ENCODE data around the gene HAL. TPM values are rescaled to one million over a fixed set of nuclear protein-coding genes. Genes with fewer than 3 reads are reported as not detected.

HAL gene
- total RNA-seq, 5 donors from 2014 or later (not counting 1 experiment from before 2014, with no cell fraction given), result 0.54 to 2.4 (median 1.1) TPM

DNA sequence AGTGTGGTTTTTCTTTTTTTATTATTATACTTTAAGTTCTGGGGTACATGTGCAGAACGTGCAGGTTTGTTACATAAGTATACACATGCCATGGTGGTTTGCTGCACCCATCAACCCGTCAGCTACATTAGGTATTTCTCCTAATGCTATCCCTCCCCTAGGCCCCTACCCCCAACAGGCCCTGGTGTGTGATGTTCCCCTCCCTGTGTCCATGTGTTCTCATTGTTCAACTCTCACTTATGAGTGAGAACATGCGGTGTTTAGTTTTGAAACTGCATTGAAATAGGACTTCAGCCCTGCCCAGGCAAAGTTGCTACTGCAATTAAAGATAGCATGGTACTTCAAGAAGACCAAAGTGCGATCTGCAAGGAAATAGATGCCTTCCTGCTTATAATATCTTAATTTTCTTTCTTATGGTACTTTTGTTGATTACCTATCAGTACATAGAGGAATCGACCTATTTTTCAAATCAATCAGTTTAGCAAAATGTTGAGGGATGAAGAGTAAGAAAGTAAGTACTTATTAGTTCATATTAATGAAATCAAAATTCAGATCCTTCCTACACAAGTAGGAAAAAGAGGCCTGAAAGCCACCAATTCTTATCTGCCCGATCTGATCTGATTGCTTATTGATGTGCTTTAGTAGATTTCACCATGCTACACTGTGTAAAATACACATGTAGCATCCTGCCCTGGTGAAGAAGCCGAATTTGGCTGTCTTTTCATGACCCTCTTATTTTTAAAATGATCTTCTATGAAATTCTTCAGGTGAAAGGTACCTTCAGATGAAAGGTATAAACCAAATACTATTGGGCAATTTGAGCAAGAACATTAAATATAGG, 37.6 kb upstream of the HAL start:
- Mint-ChIP-seq H3K4me3 (no peak overlapping the region), H3K4me1 (peaks cover 20 to 21% (median 21%) of the 10 kb centered on the region in 3 donors), H3K27ac (peak overlapping the region in 1 of 2 donors; percentile 35), H3K9me3 (no peaks in the 10 kb centered on the region), H3K27me3 (no peaks in the 10 kb centered on the region), H3K36me3 (no peaks in the 10 kb centered on the region)
- no peaks in the 10 kb centered on the region for H3K27me3 ChIP-seq (replicated peaks in 1 of 2; ENCODE audit: control insufficient read depth in 2 of 2, extremely low read depth in 1 of 2, insufficient read depth in 2 of 2, low read length in 1 of 2)
- no peak overlapping the region for H3K4me3 ChIP-seq (ENCODE audit: control insufficient read depth in 1 of 2, extremely low read depth in 1 of 2, low read length in 1 of 2)
- H3K9me3 ChIP-seq, result no peaks in the 10 kb centered on the region
- DNase-seq (no peak), ATAC-seq (replicated peaks in 1 of 4) (no peak)
- no peaks in the 10 kb centered on the region for H3K36me3 ChIP-seq (ENCODE audit: control insufficient read depth in 2 of 2, extremely low read depth in 1 of 2, insufficient read depth in 1 of 2, low read length in 1 of 2)
- no peak overlapping the region for H3K27ac ChIP-seq (ENCODE audit: low read length)
- WGBS (ENCODE audit: insufficient coverage), result 80% methylated on average over 1 of the region's 7 CpGs
- ChIA-PET CTCF (interaction anchor here in 1 of 2 donors (0.5 to 0.6 kb wide), 2 partner anchors 36 to 755 kb away, joined by 3 read pairs; no protein-coding TSS in a partner anchor), POLR2A (no interaction called here)
- H3K4me1 ChIP-seq (ENCODE audit: control insufficient read depth in 1 of 2, extremely low read depth in 1 of 2, insufficient read depth in 2 of 2, low read length in 2 of 2), result peaks cover 5 to 18% of the 10 kb centered on the region in 2 experiments

DNA sequence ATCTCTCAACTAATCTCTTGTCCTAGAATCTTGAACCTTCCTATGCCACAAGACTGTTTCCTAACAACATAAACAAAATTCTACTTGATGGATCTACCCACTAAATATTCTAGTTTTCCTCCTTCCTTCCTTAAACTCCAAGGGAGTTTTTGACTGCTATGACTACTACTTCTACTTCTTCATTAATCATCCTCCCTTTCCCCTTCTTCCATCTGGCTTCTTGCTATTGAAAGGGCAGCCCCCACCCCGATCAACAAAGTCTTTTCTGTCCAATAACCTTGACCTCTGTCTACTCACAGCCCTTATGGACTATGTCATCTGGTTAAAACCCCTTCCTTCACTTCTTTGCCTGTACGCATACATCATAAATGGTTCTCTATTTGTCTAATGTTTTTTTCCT, 33.7 kb upstream of the HAL start:
- CTCF ChIA-PET, result no interaction called here
- DNase-seq, result no peak

DNA sequence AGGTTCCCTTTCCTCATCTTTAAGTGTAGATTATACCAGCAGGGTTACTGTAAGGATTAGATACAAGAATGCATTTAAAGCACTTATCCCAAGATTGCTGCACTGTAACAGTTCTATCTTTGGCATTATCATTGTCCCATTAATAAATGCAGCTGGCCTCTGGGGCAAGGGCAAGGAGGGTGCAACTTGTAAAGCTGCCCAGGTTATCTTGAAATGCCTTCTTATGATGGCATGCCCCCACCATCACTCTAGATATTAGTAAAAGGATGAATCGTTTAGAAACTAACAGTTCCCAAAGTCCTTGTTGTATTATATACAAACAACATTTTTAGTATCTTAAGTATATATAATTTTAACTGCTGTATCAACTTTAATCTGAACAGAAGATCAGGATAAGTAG, 32.4 kb upstream of the HAL start:
- Mint-ChIP-seq H3K36me3 (peaks cover 16% of the 10 kb centered on the region), H3K4me3 (no peak overlapping the region), H3K27me3 (no peaks in the 10 kb centered on the region), H3K4me1 (peaks cover 20 to 21% (median 21%) of the 10 kb centered on the region in 3 donors), H3K9me3 (no peaks in the 10 kb centered on the region), H3K27ac (no peak overlapping the region)
- Histone ChIP-seq H3K9me3 (no peaks in the 10 kb centered on the region), H3K4me3 (ENCODE audit: control insufficient read depth in 1 of 2, extremely low read depth in 1 of 2, low read length in 1 of 2) (no peak overlapping the region), H3K36me3 (ENCODE audit: control insufficient read depth in 2 of 2, extremely low read depth in 1 of 2, insufficient read depth in 1 of 2, low read length in 1 of 2) (peaks cover 0 to 44% of the 10 kb centered on the region in 2 donors), H3K4me1 (ENCODE audit: control insufficient read depth in 1 of 2, extremely low read depth in 1 of 2, insufficient read depth in 2 of 2, low read length in 2 of 2) (peaks cover 0 to 2% of the 10 kb centered on the region in 2 experiments), H3K27ac (ENCODE audit: low read length) (no peak overlapping the region), H3K27me3 (replicated peaks in 1 of 2; ENCODE audit: control insufficient read depth in 2 of 2, extremely low read depth in 1 of 2, insufficient read depth in 2 of 2, low read length in 1 of 2) (no peaks in the 10 kb centered on the region)
- ChIA-PET CTCF (interaction anchor here in 1 of 2 donors (0.8 kb wide), 1 partner anchor 489 kb away, joined by 3 read pairs; no protein-coding TSS in a partner anchor), POLR2A (no interaction called here)
- no CpG with 5 or more reads among the region's 1 CpG for WGBS (ENCODE audit: insufficient coverage)
- DNase-seq (no peak), ATAC-seq (replicated peaks in 1 of 4) (no peak)

More for the DNA sequence above, 33.7 kb upstream of the HAL start:
- Mint-ChIP-seq H3K4me3 (no peak overlapping the region), H3K36me3 (peaks cover 13% of the 10 kb centered on the region), H3K4me1 (peaks cover 20 to 21% (median 21%) of the 10 kb centered on the region in 3 donors), H3K27me3 (no peaks in the 10 kb centered on the region), H3K9me3 (no peaks in the 10 kb centered on the region), H3K27ac (no peak overlapping the region)
- no peak overlapping the region for H3K27ac ChIP-seq (ENCODE audit: low read length)
- POLR2A ChIA-PET, result no interaction called here
- no peaks in the 10 kb centered on the region for H3K27me3 ChIP-seq (replicated peaks in 1 of 2; ENCODE audit: control insufficient read depth in 2 of 2, extremely low read depth in 1 of 2, insufficient read depth in 2 of 2, low read length in 1 of 2)
- no peak for ATAC-seq (replicated peaks in 1 of 4)
- no peak overlapping the region for H3K4me3 ChIP-seq (ENCODE audit: control insufficient read depth in 1 of 2, extremely low read depth in 1 of 2, low read length in 1 of 2)
- H3K4me1 ChIP-seq (ENCODE audit: control insufficient read depth in 1 of 2, extremely low read depth in 1 of 2, insufficient read depth in 2 of 2, low read length in 2 of 2), result peaks cover 5 to 8% of the 10 kb centered on the region in 2 experiments
- WGBS (ENCODE audit: insufficient coverage), result 100% methylated on average over 1 of the region's 2 CpGs
- H3K36me3 ChIP-seq (ENCODE audit: control insufficient read depth in 2 of 2, extremely low read depth in 1 of 2, insufficient read depth in 1 of 2, low read length in 1 of 2), result peaks cover 0 to 37% of the 10 kb centered on the region in 2 donors
- no peaks in the 10 kb centered on the region for H3K9me3 ChIP-seq

DNA sequence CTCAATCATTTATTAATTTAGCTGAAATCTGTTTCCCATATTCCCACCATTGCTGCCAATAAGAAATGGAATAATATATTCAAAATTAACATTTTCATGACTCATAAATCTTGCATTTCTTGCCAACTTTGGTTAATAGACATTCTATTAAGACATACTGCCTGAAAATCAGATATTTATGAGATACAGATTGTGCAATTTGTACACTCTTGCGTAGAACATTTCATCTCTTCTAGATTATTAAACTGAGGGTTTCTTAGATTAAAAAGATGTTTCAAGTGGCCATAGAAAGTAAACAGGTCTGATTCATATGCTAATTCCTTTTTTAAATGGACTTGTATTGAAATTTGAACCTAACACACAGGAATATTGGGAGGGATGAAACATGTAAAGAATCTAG, 30.2 kb upstream of the HAL start:
- no CpG with 5 or more reads among the region's 1 CpG for WGBS (ENCODE audit: insufficient coverage)
- H3K27ac ChIP-seq (ENCODE audit: low read length), result no peak overlapping the region
- Mint-ChIP-seq H3K27ac (no peak overlapping the region), H3K27me3 (no peaks in the 10 kb centered on the region), H3K36me3 (peaks cover 27% of the 10 kb centered on the region), H3K9me3 (no peaks in the 10 kb centered on the region), H3K4me3 (no peak overlapping the region), H3K4me1 (peaks cover 11 to 15% (median 14%) of the 10 kb centered on the region in 3 donors)
- H3K27me3 ChIP-seq (replicated peaks in 1 of 2; ENCODE audit: control insufficient read depth in 2 of 2, extremely low read depth in 1 of 2, insufficient read depth in 2 of 2, low read length in 1 of 2), result no peaks in the 10 kb centered on the region
- no peaks in the 10 kb centered on the region for H3K4me1 ChIP-seq (ENCODE audit: control insufficient read depth in 1 of 2, extremely low read depth in 1 of 2, insufficient read depth in 2 of 2, low read length in 2 of 2)
- no peak overlapping the region for H3K4me3 ChIP-seq (ENCODE audit: control insufficient read depth in 1 of 2, extremely low read depth in 1 of 2, low read length in 1 of 2)
- ATAC-seq (replicated peaks in 1 of 4), result no peak
- DNase-seq, result no peak
- ChIA-PET POLR2A (no interaction called here), CTCF (interaction anchor here in 1 of 2 donors (0.7 kb wide), 1 partner anchor 15 kb away, joined by 4 read pairs; no protein-coding TSS in a partner anchor)
- H3K9me3 ChIP-seq, result no peaks in the 10 kb centered on the region
- H3K36me3 ChIP-seq (ENCODE audit: control insufficient read depth in 2 of 2, extremely low read depth in 1 of 2, insufficient read depth in 1 of 2, low read length in 1 of 2), result peaks cover 2 to 62% of the 10 kb centered on the region in 2 donors

DNA sequence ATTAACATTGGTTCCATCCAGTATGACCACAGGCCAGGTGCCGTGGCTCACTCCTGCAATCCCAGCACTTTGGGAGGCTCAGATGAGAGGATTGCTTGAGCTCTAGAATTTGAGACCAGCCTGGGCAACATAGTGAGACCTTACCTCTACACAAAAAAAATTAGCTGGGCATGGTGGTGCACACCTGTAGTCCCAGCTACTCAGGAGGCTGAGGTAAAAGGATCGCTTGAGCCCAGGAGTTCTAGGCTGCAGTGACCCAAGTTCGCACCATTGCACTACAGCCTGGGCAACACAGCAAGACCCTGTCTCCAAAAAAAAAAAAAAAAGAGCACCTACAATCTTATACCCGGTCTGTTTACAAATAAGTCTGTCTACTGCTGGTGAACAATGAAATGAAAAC, 29.4 kb upstream of the HAL start:
- Mint-ChIP-seq H3K36me3 (peaks cover 32% of the 10 kb centered on the region), H3K4me3 (no peak overlapping the region), H3K9me3 (no peaks in the 10 kb centered on the region), H3K27ac (no peak overlapping the region), H3K4me1 (peaks cover 9 to 14% (median 10%) of the 10 kb centered on the region in 3 donors), H3K27me3 (no peaks in the 10 kb centered on the region)
- ChIA-PET POLR2A (interaction anchor here in 1 of 2 donors (0.7 kb wide), 1 partner anchor 819 kb away, joined by 8 read pairs; no protein-coding TSS in a partner anchor), CTCF (interaction anchor here in 1 of 2 donors (0.7 kb wide), 1 partner anchor 14 kb away, joined by 4 read pairs; no protein-coding TSS in a partner anchor)
- 100% methylated on average over 1 of the region's 4 CpGs for WGBS (ENCODE audit: insufficient coverage)
- no peak for ATAC-seq (replicated peaks in 1 of 4)
- DNase-seq, result no peak
- Histone ChIP-seq H3K27ac (ENCODE audit: low read length) (no peak overlapping the region), H3K36me3 (ENCODE audit: control insufficient read depth in 2 of 2, extremely low read depth in 1 of 2, insufficient read depth in 1 of 2, low read length in 1 of 2) (peaks cover 2 to 68% of the 10 kb centered on the region in 2 donors), H3K27me3 (replicated peaks in 1 of 2; ENCODE audit: control insufficient read depth in 2 of 2, extremely low read depth in 1 of 2, insufficient read depth in 2 of 2, low read length in 1 of 2) (no peaks in the 10 kb centered on the region), H3K4me3 (ENCODE audit: control insufficient read depth in 1 of 2, extremely low read depth in 1 of 2, low read length in 1 of 2) (no peak overlapping the region), H3K9me3 (no peaks in the 10 kb centered on the region), H3K4me1 (ENCODE audit: control insufficient read depth in 1 of 2, extremely low read depth in 1 of 2, insufficient read depth in 2 of 2, low read length in 2 of 2) (no peaks in the 10 kb centered on the region)

DNA sequence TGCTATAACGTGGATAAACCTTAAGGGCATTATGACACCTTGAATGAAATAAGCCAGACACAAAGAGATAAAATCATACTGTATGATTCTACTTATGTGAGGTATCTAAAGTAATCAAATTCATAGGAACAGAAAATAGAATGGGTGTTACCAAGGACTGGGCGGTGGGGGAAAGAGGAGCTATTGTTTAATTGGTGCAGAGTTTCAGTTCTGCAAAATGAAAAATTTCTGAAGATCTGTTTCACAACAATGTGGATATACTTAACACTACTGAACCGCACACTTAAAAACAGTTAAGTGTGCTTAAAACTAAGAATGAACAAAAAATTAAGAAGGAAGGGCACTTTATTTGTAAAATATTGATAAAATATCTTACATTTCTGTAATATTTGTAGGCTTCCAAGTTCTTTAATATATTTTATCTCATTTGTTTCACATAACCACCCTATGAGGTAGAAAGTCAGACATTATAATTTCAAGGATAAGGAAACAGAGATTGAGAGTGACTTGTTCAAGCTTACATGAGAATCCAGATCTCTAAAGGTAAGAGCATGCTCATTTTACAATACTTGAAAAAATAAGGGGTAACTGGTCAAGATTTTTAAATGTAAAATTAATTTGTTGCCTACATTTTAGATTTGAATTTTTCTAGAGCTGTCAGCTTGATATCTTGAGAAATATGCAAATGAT, 24.3 kb upstream of the HAL start:
- peaks cover 49% of the 10 kb centered on the region for H3K36me3 Mint-ChIP-seq
- ATAC-seq (replicated peaks in 1 of 4) (no peak), DNase-seq (no peak)
- no peaks in the 10 kb centered on the region for H3K9me3 ChIP-seq
- H3K4me3 ChIP-seq (ENCODE audit: control insufficient read depth in 1 of 2, extremely low read depth in 1 of 2, low read length in 1 of 2), result no peak overlapping the region
- peak overlapping the region in 1 of 2 donors; percentile 3 for H3K27ac Mint-ChIP-seq
- peaks cover 0 to 3% (median 0%) of the 10 kb centered on the region in 3 donors for H3K4me1 Mint-ChIP-seq
- no peak overlapping the region for H3K4me3 Mint-ChIP-seq
- no peaks in the 10 kb centered on the region for H3K4me1 ChIP-seq (ENCODE audit: control insufficient read depth in 1 of 2, extremely low read depth in 1 of 2, insufficient read depth in 2 of 2, low read length in 2 of 2)
- no CpG with 5 or more reads among the region's 3 CpGs for WGBS (ENCODE audit: insufficient coverage)
- H3K36me3 ChIP-seq (ENCODE audit: control insufficient read depth in 2 of 2, extremely low read depth in 1 of 2, insufficient read depth in 1 of 2, low read length in 1 of 2), result peaks cover 14 to 65% of the 10 kb centered on the region in 2 donors
- CTCF ChIA-PET, result interaction anchor here (1.0 kb wide), 2 partner anchors 21 to 22 kb away, joined by 3 to 5 read pairs; no protein-coding TSS in a partner anchor
- no peaks in the 10 kb centered on the region for H3K27me3 Mint-ChIP-seq
- H3K27ac ChIP-seq (ENCODE audit: low read length), result no peak overlapping the region
- H3K27me3 ChIP-seq (replicated peaks in 1 of 2; ENCODE audit: control insufficient read depth in 2 of 2, extremely low read depth in 1 of 2, insufficient read depth in 2 of 2, low read length in 1 of 2), result no peaks in the 10 kb centered on the region
- no peaks in the 10 kb centered on the region for H3K9me3 Mint-ChIP-seq
- POLR2A ChIA-PET, result no interaction called here
